CD14-positive monocyte (primary cell): ENCODE data around the gene POLD3. TPM values are rescaled to one million over a fixed set of nuclear protein-coding genes. Genes with fewer than 3 reads are reported as not detected.

Experiments
- DNase-seq, 3 donors: peaks; one replicate each; pipeline ENCODE4 v3.0.0-alpha.2; 2011 to 2022
- H2AFZ ChIP-seq: 2 replicates; pipeline ENCODE4 v1.6.0; 2012; ENCODE audit warnings: mild to moderate bottlenecking, low read depth, low read length, inconsistent platforms; ENCODE audit not compliant: insufficient read depth, poor library complexity, severe bottlenecking
- H3K27ac ChIP-seq, 2 donors: 1 replicate in 1 of 2; 2 replicates in 1 of 2; pipeline ENCODE4 v1.5.1; 2012 to 2013; ENCODE audit warnings: low read length in 2 of 2, control low read depth in 1 of 2, inconsistent platforms in 1 of 2, low read depth in 1 of 2, mild to moderate bottlenecking in 1 of 2
- H3K27me3 ChIP-seq, 2 donors: one replicate each; pipeline versions ENCODE4 v1.6.0 to v1.6.1; 2011 to 2013; ENCODE audit warnings: low read length in 2 of 2; ENCODE audit not compliant: control insufficient read depth in 2 of 2, insufficient read depth in 2 of 2
- H3K36me3 ChIP-seq, 2 donors: replicated peaks in 1 of 2; 1 replicate in 1 of 2; 2 replicates in 1 of 2; pipeline versions ENCODE4 v1.5.1 to v1.6.1; 2012 to 2013; ENCODE audit warnings: low read length in 2 of 2, control low read depth in 1 of 2, inconsistent platforms in 1 of 2, mild to moderate bottlenecking in 1 of 2; ENCODE audit not compliant: insufficient read depth in 2 of 2, control insufficient read depth in 1 of 2
- H3K4me1 ChIP-seq, 2 donors: 1 replicate in 1 of 2; 2 replicates in 1 of 2; pipeline versions ENCODE4 v1.5.1 to v1.6.1; 2012 to 2013; ENCODE audit warnings: low read length in 2 of 2, control low read depth in 1 of 2, inconsistent platforms in 1 of 2, mild to moderate bottlenecking in 1 of 2, moderate library complexity in 1 of 2; ENCODE audit not compliant: insufficient read depth in 2 of 2, control insufficient read depth in 1 of 2
- H3K4me2 ChIP-seq: replicated peaks from 2 replicates; pipeline ENCODE3; 2012; ENCODE audit warnings: low read length, moderate library complexity, mild to moderate bottlenecking; ENCODE audit not compliant: poor library complexity, severe bottlenecking; ENCODE audit errors: extremely low read depth
- H3K4me3 ChIP-seq, 3 experiments: fragments of 200-600 bp in 1 of 3; sonication (generic) in 1 of 3; replicated peaks in 1 of 3; 1 replicate in 2 of 3; 2 replicates in 1 of 3; pipeline ENCODE4 v1.5.1; 2011 to 2013; ENCODE audit warnings: low read length in 3 of 3, mild to moderate bottlenecking in 3 of 3, control low read depth in 2 of 3, low read depth in 2 of 3, inconsistent platforms in 1 of 3, moderate library complexity in 1 of 3
- H3K79me2 ChIP-seq: 2 replicates; pipeline ENCODE4 v1.6.0; 2012; ENCODE audit warnings: mild to moderate bottlenecking, control low read depth, inconsistent platforms, low read length, moderate library complexity; ENCODE audit not compliant: insufficient read depth
- H3K9ac ChIP-seq: 2 replicates; pipeline ENCODE4 v1.6.0; 2017; ENCODE audit warnings: low read length, mild to moderate bottlenecking; ENCODE audit not compliant: insufficient read depth, poor library complexity, severe bottlenecking
- H3K9me3 ChIP-seq, 2 donors: replicated peaks in 1 of 2; 1 replicate in 1 of 2; 2 replicates in 1 of 2; pipeline versions ENCODE4 v1.5.1 to v1.6.1; 2012 to 2013; ENCODE audit warnings: low read length in 2 of 2, control low read depth in 1 of 2; ENCODE audit not compliant: control insufficient read depth in 1 of 2, insufficient read depth in 1 of 2
- H4K20me1 ChIP-seq: 2 replicates; pipeline ENCODE4 v1.6.0; 2012; ENCODE audit warnings: mild to moderate bottlenecking, low read length, control low read depth, moderate library complexity; ENCODE audit not compliant: insufficient read depth
- H3K27ac Mint-ChIP-seq, 7 donors: one replicate each; pipeline ENCODE4 v1.8.0; 2020; ENCODE audit warnings: mild to moderate bottlenecking in 7 of 7, mixed read lengths in 7 of 7, moderate library complexity in 6 of 7, inconsistent platforms in 2 of 7
- H3K27me3 Mint-ChIP-seq, 3 donors: one replicate each; pipeline ENCODE4 v1.8.0; 2021 to 2022; ENCODE audit warnings: low read depth in 3 of 3, mild to moderate bottlenecking in 3 of 3, mixed read lengths in 3 of 3, moderate library complexity in 3 of 3, inconsistent platforms in 1 of 3
- H3K36me3 Mint-ChIP-seq, 2 donors: one replicate each; pipeline ENCODE4 v1.8.0; 2020; ENCODE audit warnings: mixed read lengths in 2 of 2, inconsistent platforms in 1 of 2, mild to moderate bottlenecking in 1 of 2
- H3K4me1 Mint-ChIP-seq: one replicate; pipeline ENCODE4 v1.8.0; 2020; ENCODE audit warnings: mild to moderate bottlenecking, mixed read lengths
- H3K4me3 Mint-ChIP-seq, 2 donors: one replicate each; pipeline ENCODE4 v1.8.0; 2020; ENCODE audit warnings: mild to moderate bottlenecking in 2 of 2, mixed read lengths in 2 of 2, moderate library complexity in 1 of 2
- H3K9me3 Mint-ChIP-seq, 7 donors: one replicate each; pipeline ENCODE4 v1.8.0; 2020 to 2022; ENCODE audit warnings: mixed read lengths in 7 of 7, mild to moderate bottlenecking in 6 of 7, moderate library complexity in 6 of 7, inconsistent platforms in 2 of 7
- CTCF ChIP-seq: fragments of 200-600 bp; IDR thresholded peaks from one replicate; pipeline ENCODE4 v1.8.0; 2022; ENCODE audit warnings: antibody characterized with exemption, mild to moderate bottlenecking
- WGBS: methylation state at CpG from one replicate; pipeline ENCODE4 v1.1.5; 2013; ENCODE audit warnings: missing lambda C conversion rate; ENCODE audit not compliant: insufficient coverage; 5-methylcytosine and 5-hydroxymethylcytosine counted together
- intact Hi-C, 2 donors: fragments of 100-400 bp; cut with micrococcal nuclease; formaldehyde crosslinking; loops; one replicate each; pipeline versions ENCODE4 v1.15.0 to v1.15.1; 2023
- polyA plus RNA-seq, 3 donors: library from polyadenylated mRNA; depleted of rRNA in 1 of 3; unstranded in 2 of 3; stranded (reverse) in 1 of 3; fragments of 300-500 nt in 2 of 3; fragments of >200 nt in 1 of 3; fragmentation: Illumina TruSeq in 2 of 3; gene quantifications; 1 replicate in 2 of 3; 2 replicates in 1 of 3; pipeline ENCODE4 v1.2.3, GENCODE V29; 2012 to 2021

The POLD3 gene
- polyA plus RNA-seq, 3 donors = 11.3 to 29.9 (median 26.2) TPM

DNA sequence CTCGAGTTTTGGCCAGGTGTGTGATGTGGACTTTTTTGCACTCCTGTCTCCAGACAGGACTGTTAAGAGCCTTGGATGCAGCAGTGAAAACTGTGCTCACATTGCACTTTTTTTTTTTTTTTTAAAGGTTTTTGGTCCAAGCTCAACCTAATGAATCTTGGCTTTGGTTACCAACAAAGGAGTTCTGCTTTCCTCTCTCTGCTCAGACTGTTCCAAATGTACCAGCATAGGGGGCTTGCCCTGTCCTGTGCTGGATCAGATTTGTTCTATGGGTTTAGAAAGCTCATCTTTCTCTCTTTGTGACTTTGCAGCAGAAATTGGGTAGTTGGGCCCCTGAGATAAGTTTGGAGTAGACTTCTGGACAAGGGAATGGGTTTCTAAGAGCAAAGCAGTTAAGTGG lies 45.3 kb downstream of the POLD3 start:
- Histone ChIP-seq H3K9me3 (no peaks in the 10 kb centered on the region), H3K4me2 (no peak overlapping the region), H3K27ac (no peak overlapping the region), H3K9ac (no peak overlapping the region), H4K20me1 (no peaks in the 10 kb centered on the region), H3K4me3 (no peak overlapping the region), H3K27me3 (no peaks in the 10 kb centered on the region), H3K4me1 (peaks cover 3 to 8% of the 10 kb centered on the region in 2 donors), H2AFZ (no peak overlapping the region), H3K79me2 (peaks cover 7% of the 10 kb centered on the region), H3K36me3 (peaks cover 91 to 99% of the 10 kb centered on the region in 2 donors)
- no peak for TF ChIP-seq CTCF
- peaks cover 16% of the 10 kb centered on the region for H3K4me1 Mint-ChIP-seq
- no peaks in the 10 kb centered on the region for H3K9me3 Mint-ChIP-seq
- DNase-seq = no peak
- H3K36me3 Mint-ChIP-seq = peaks cover 89 to 94% of the 10 kb centered on the region in 2 donors
- H3K4me3 Mint-ChIP-seq = no peak overlapping the region
- no peaks in the 10 kb centered on the region for H3K27me3 Mint-ChIP-seq
- intact Hi-C loops = no loop called here
- no CpG with 5 or more reads among the region's 1 CpG for WGBS
- H3K27ac Mint-ChIP-seq = no peak overlapping the region

DNA sequence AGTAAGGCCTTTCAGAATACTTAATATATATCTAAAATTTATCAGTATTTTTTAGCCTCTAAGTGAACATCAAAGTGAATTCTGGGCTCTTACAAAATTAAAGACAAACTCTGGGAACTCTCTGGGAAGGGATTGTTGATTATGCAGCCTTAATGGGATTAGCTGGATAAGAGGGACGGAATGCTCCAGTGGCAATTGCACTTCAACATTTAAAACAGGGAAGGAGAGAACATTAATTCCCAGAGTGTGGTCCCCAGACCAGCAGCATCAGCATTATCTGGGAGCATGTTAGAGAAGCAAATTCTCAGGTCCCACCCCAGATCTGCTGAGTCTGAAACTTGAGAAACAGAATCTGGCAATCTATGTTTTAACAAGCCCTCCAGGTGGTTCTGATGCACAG lies 46.5 kb downstream of the POLD3 start:
- no peaks in the 10 kb centered on the region for H3K27me3 Mint-ChIP-seq
- Histone ChIP-seq H3K9me3 (no peaks in the 10 kb centered on the region), H3K9ac (no peak overlapping the region), H2AFZ (no peak overlapping the region), H3K27ac (no peak overlapping the region), H3K36me3 (peaks cover 86 to 99% of the 10 kb centered on the region in 2 donors), H3K4me1 (no peaks in the 10 kb centered on the region), H3K4me2 (no peak overlapping the region), H4K20me1 (no peaks in the 10 kb centered on the region), H3K27me3 (no peaks in the 10 kb centered on the region), H3K79me2 (peaks cover 7% of the 10 kb centered on the region), H3K4me3 (no peak overlapping the region)
- H3K9me3 Mint-ChIP-seq = no peaks in the 10 kb centered on the region
- 100% methylated on average over 1 of the region's 1 CpG for whole genome bisulfite sequencing
- no peak for DNase-seq
- TF ChIP-seq CTCF = no peak
- H3K4me1 Mint-ChIP-seq = peaks cover 7% of the 10 kb centered on the region
- no peak overlapping the region for H3K27ac Mint-ChIP-seq
- H3K36me3 Mint-ChIP-seq = peaks cover 87 to 91% of the 10 kb centered on the region in 2 donors
- intact Hi-C loops = no loop called here
- H3K4me3 Mint-ChIP-seq = no peak overlapping the region
